Caco-2 (cell line): ENCODE data around the gene CCRL2. TPM values are rescaled to one million over a fixed set of nuclear protein-coding genes. Genes with fewer than 3 reads are reported as not detected.

Source experiments
- BruUV-seq: library from RNA; stranded (reverse); fragments of 400-500 nt; replicated peaks from 2 replicates; lab custom pipeline; 2021; lab: Mats Ljungman, UMichigan
- CTCF ChIA-PET: fragments of 300-600 bp; sonication (Branson Sonifier 250); formaldehyde crosslinking; loops from one replicate; lab custom pipeline; 2022; ENCODE audit warnings: antibody characterized with exemption; lab: Charles Lee
- POLR2A ChIA-PET: fragments of 300-600 bp; sonication (Branson Sonifier 250); formaldehyde crosslinking; loops from one replicate; lab custom pipeline; 2022; ENCODE audit warnings: antibody characterized with exemption; lab: Charles Lee
- DNase-seq, 2 experiments: peaks; one replicate each; pipeline versions ENCODE4 v3.0.0 to v3.0.0-alpha.2; 2020 to 2022
- H3K27me3 ChIP-seq: replicated peaks from 2 replicates; pipeline ENCODE4 v1.6.0; 2011; ENCODE audit warnings: low read length; ENCODE audit not compliant: control insufficient read depth, insufficient read depth
- H3K36me3 ChIP-seq: 2 replicates; pipeline ENCODE4 v1.5.1; 2011; ENCODE audit warnings: low read length; ENCODE audit not compliant: control insufficient read depth, insufficient read depth
- H3K4me1 ChIP-seq: fragments of 250-450 bp; sonication (Bioruptor Pico); 2 replicates; pipeline ENCODE4 v1.5.1; 2020; ENCODE audit warnings: mild to moderate bottlenecking
- H3K4me3 ChIP-seq: 2 replicates; pipeline ENCODE4 v1.5.1; 2011; ENCODE audit warnings: low read depth, mild to moderate bottlenecking, control low read depth, low read length
- H3K9me3 ChIP-seq: fragments of 250-450 bp; sonication (Bioruptor Pico); 2 replicates; pipeline ENCODE4 v1.5.1; 2020; ENCODE audit warnings: mild to moderate bottlenecking, moderate library complexity
- H3K27ac Mint-ChIP-seq: one replicate; pipeline ENCODE4 v1.8.0; 2022; ENCODE audit warnings: mixed read lengths; ENCODE audit not compliant: unreplicated experiment
- H3K27me3 Mint-ChIP-seq: one replicate; pipeline ENCODE4 v1.8.0; 2022; ENCODE audit warnings: mixed read lengths; ENCODE audit not compliant: insufficient read depth, unreplicated experiment
- H3K36me3 Mint-ChIP-seq: one replicate; pipeline ENCODE4 v1.8.0; 2022; ENCODE audit warnings: mild to moderate bottlenecking, mixed read lengths; ENCODE audit not compliant: insufficient read depth, unreplicated experiment
- H3K4me1 Mint-ChIP-seq: one replicate; pipeline ENCODE4 v1.8.0; 2022; ENCODE audit warnings: low read depth, mixed read lengths; ENCODE audit not compliant: unreplicated experiment
- H3K4me3 Mint-ChIP-seq: one replicate; pipeline ENCODE4 v1.8.0; 2022; ENCODE audit warnings: mild to moderate bottlenecking, moderate library complexity, mixed read lengths; ENCODE audit not compliant: unreplicated experiment
- H3K9me3 Mint-ChIP-seq: one replicate; pipeline ENCODE4 v1.8.0; 2022; ENCODE audit warnings: mixed read lengths; ENCODE audit not compliant: unreplicated experiment
- CTCF ChIP-seq, 2 experiments: fragments of 200-600 bp in 1 of 2; IDR thresholded peaks; 1 replicate in 1 of 2; 2 replicates in 1 of 2; pipeline versions ENCODE4 v1.5.1 to v1.8.0; 2011 to 2022; ENCODE audit warnings: antibody characterized with exemption in 1 of 2, control low read depth in 1 of 2, inconsistent platforms in 1 of 2, low read depth in 1 of 2, low read length in 1 of 2, mild to moderate bottlenecking in 1 of 2, moderate library complexity in 1 of 2; ENCODE audit not compliant: insufficient read depth in 1 of 2, severe bottlenecking in 1 of 2, unreplicated experiment in 1 of 2
- intact Hi-C: fragments of 100-400 bp; cut with micrococcal nuclease; formaldehyde crosslinking; loops from one replicate; pipeline ENCODE4 v1.10.0; 2022; ENCODE audit not compliant: unreplicated experiment
- total RNA-seq: library from RNA; stranded (reverse); gene quantifications from 2 replicates; pipeline ENCODE4 v1.2.3, GENCODE V29; 2022

CCRL2 gene
- total RNA-seq, 1 experiment from 2014 or later: 1.0 TPM

DNA sequence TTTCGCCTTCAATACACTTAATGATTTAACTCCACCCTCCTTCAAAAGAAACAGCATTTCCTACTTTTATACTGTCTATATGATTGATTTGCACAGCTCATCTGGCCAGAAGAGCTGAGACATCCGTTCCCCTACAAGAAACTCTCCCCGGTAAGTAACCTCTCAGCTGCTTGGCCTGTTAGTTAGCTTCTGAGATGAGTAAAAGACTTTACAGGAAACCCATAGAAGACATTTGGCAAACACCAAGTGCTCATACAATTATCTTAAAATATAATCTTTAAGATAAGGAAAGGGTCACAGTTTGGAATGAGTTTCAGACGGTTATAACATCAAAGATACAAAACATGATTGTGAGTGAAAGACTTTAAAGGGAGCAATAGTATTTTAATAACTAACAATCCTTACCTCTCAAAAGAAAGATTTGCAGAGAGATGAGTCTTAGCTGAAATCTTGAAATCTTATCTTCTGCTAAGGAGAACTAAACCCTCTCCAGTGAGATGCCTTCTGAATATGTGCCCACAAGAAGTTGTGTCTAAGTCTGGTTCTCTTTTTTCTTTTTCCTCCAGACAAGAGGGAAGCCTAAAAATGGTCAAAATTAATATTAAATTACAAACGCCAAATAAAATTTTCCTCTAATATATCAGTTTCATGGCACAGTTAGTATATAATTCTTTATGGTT lies 36.1 kb upstream of the CCRL2 start, which contains the start of gene CCR5:
Gene CCR5, plus strand, starts transcription at position 108 of the 680 bp plus-strand sequence. CDS start 1,957 bp downstream, outside the sequence.
- Histone ChIP-seq H3K9me3 (no peaks in the 10 kb centered on the region), H3K4me3 (no peak within 1 kb of the TSS), H3K36me3 (no peaks in the 10 kb centered on the region), H3K4me1 (peaks cover 14% of the 10 kb centered on the region; the same call in 1 of the 2 replicates), H3K27me3 (no peaks in the 10 kb centered on the region)
- Mint-ChIP-seq H3K27me3 (peaks cover 6% of the 10 kb centered on the region), H3K4me3 (no peak within 1 kb of the TSS), H3K4me1 (peaks cover 14% of the 10 kb centered on the region), H3K9me3 (no peaks in the 10 kb centered on the region), H3K36me3 (no peaks in the 10 kb centered on the region), H3K27ac (no peak within 1 kb of the TSS)
- ChIA-PET POLR2A (no interaction called here), CTCF (interaction anchor here (0.8 to 3.0 kb wide), 4 partner anchors 40 to 432 kb away, joined by 3 to 11 read pairs (median 6); partner anchors contain the start of gene CCR1)
- DNase-seq: no peak
- intact Hi-C loops: loop anchor here (2.0 kb wide), 1 partner anchor 162 kb away; the partner anchor contains the start of gene CCR1
- no peak for TF ChIP-seq CTCF (IDR thresholded peaks at IDR 0.05; ENCODE audit: insufficient read depth in 1 of 2, low read depth in 1 of 2, low read length in 1 of 2, severe bottlenecking in 1 of 2, unreplicated experiment in 1 of 2)
- no TSS peak for BruUV-seq

DNA sequence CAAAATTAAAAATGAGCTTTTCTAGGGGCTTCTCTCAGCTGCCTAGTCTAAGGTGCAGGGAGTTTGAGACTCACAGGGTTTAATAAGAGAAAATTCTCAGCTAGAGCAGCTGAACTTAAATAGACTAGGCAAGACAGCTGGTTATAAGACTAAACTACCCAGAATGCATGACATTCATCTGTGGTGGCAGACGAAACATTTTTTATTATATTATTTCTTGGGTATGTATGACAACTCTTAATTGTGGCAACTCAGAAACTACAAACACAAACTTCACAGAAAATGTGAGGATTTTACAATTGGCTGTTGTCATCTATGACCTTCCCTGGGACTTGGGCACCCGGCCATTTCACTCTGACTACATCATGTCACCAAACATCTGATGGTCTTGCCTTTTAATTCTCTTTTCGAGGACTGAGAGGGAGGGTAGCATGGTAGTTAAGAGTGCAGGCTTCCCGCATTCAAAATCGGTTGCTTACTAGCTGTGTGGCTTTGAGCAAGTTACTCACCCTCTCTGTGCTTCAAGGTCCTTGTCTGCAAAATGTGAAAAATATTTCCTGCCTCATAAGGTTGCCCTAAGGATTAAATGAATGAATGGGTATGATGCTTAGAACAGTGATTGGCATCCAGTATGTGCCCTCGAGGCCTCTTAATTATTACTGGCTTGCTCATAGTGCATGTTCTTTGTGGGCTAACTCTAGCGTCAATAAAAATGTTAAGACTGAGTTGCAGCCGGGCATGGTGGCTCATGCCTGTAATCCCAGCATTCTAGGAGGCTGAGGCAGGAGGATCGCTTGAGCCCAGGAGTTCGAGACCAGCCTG lies 35.3 kb upstream of the CCRL2 start:
- DNase-seq: no peak
- H3K27me3 Mint-ChIP-seq: peaks cover 6% of the 10 kb centered on the region
- BruUV-seq: no TSS peak
- peaks cover 14% of the 10 kb centered on the region; the same call in 1 of the 2 replicates for H3K4me1 ChIP-seq
- ChIA-PET POLR2A (no interaction called here), CTCF (interaction anchor here (0.6 to 3.0 kb wide), 7 partner anchors 75 to 433 kb away, joined by 3 to 11 read pairs (median 4); partner anchors contain the start of gene CCR1)
- no peak overlapping the region for H3K4me3 ChIP-seq
- H3K9me3 Mint-ChIP-seq: no peaks in the 10 kb centered on the region
- intact Hi-C loops: loop anchor here (1.0 to 2.0 kb wide), 5 partner anchors 78 to 283 kb away; partner anchors contain the start of gene CCR1
- H3K4me1 Mint-ChIP-seq: peaks cover 14% of the 10 kb centered on the region
- no peaks in the 10 kb centered on the region for H3K36me3 ChIP-seq
- H3K27me3 ChIP-seq: no peaks in the 10 kb centered on the region
- no peak for TF ChIP-seq CTCF (IDR thresholded peaks at IDR 0.05; ENCODE audit: insufficient read depth in 1 of 2, low read depth in 1 of 2, low read length in 1 of 2, severe bottlenecking in 1 of 2, unreplicated experiment in 1 of 2)
- H3K4me3 Mint-ChIP-seq: no peak overlapping the region
- H3K9me3 ChIP-seq: no peaks in the 10 kb centered on the region
- H3K36me3 Mint-ChIP-seq: no peaks in the 10 kb centered on the region
- H3K27ac Mint-ChIP-seq: no peak overlapping the region
